Common myeloid progenitor, CD34-positive (primary cell): ENCODE results near the gene SERPINA1.

ENCODE experiments used
- CTCF ChIA-PET: fragments of 350-600 bp; sonication (Branson Sonifier 250); formaldehyde crosslinking; loops from one replicate; lab custom pipeline; 2021; ENCODE audit warnings: antibody characterized with exemption; lab: Charles Lee
- POLR2A ChIA-PET: fragments of 350-600 bp; sonication (Branson Sonifier 250); formaldehyde crosslinking; loops from one replicate; lab custom pipeline; 2021; ENCODE audit warnings: antibody characterized with exemption; lab: Charles Lee
- DNase-seq, 3 donors: peaks; one replicate each; pipeline versions ENCODE4 v3.0.0 to v3.0.0-alpha.2; 2013
- H3K27ac ChIP-seq, 2 experiments: 1 replicate in 1 of 2; 2 replicates in 1 of 2; pipeline ENCODE4 v1.7.0; 2013; ENCODE audit warnings: inconsistent platforms in 2 of 2, low read length in 2 of 2, mild to moderate bottlenecking in 2 of 2, low read depth in 1 of 2, moderate library complexity in 1 of 2; ENCODE audit not compliant: severe bottlenecking in 2 of 2, insufficient read depth in 1 of 2, poor library complexity in 1 of 2
- H3K27me3 ChIP-seq, 5 experiments: replicated peaks in 2 of 5; 1 replicate in 3 of 5; 2 replicates in 2 of 5; pipeline versions ENCODE4 v1.6.1 to v1.7.0; 2013; ENCODE audit warnings: low read length in 4 of 5, mild to moderate bottlenecking in 2 of 5, moderate library complexity in 2 of 5, inconsistent platforms in 1 of 5; ENCODE audit not compliant: insufficient read depth in 5 of 5, control insufficient read depth in 4 of 5
- H3K36me3 ChIP-seq, 4 experiments: 1 replicate in 2 of 4; 2 replicates in 2 of 4; pipeline versions ENCODE4 v1.6.1 to v1.7.0; 2013; ENCODE audit warnings: low read length in 3 of 4, control low read depth in 1 of 4, mild to moderate bottlenecking in 1 of 4; ENCODE audit not compliant: control insufficient read depth in 4 of 4, insufficient read depth in 4 of 4
- H3K4me1 ChIP-seq, 4 experiments: 1 replicate in 3 of 4; 2 replicates in 1 of 4; pipeline versions ENCODE4 v1.6.1 to v1.7.1; 2013; ENCODE audit warnings: low read length in 3 of 4, mild to moderate bottlenecking in 3 of 4, control low read depth in 1 of 4, inconsistent platforms in 1 of 4, moderate library complexity in 1 of 4; ENCODE audit not compliant: control insufficient read depth in 4 of 4, insufficient read depth in 4 of 4; ENCODE audit errors: control extremely low read depth in 1 of 4
- H3K4me3 ChIP-seq, 7 experiments: 1 replicate in 4 of 7; 2 replicates in 3 of 7; pipeline versions ENCODE4 v1.5.1 to v1.7.0; 2013; ENCODE audit warnings: mild to moderate bottlenecking in 7 of 7, low read length in 6 of 7, moderate library complexity in 6 of 7, inconsistent platforms in 2 of 7, low read depth in 2 of 7, control low read depth in 1 of 7; ENCODE audit not compliant: insufficient read depth in 4 of 7, control insufficient read depth in 1 of 7; ENCODE audit errors: extremely low read depth in 1 of 7
- H3K9me3 ChIP-seq, 5 experiments: 1 replicate in 4 of 5; 2 replicates in 1 of 5; pipeline versions ENCODE4 v1.6.1 to v1.7.1; 2013; ENCODE audit warnings: low read length in 4 of 5, mild to moderate bottlenecking in 2 of 5, inconsistent platforms in 1 of 5, low read depth in 1 of 5, moderate library complexity in 1 of 5; ENCODE audit not compliant: control insufficient read depth in 4 of 5, insufficient read depth in 2 of 5; ENCODE audit errors: control extremely low read depth in 1 of 5
- WGBS: methylation state at CpG from one replicate; pipeline ENCODE4 v1.1.5; 2013; ENCODE audit not compliant: insufficient coverage; 5-methylcytosine and 5-hydroxymethylcytosine counted together

Gene SERPINA1

DNA sequence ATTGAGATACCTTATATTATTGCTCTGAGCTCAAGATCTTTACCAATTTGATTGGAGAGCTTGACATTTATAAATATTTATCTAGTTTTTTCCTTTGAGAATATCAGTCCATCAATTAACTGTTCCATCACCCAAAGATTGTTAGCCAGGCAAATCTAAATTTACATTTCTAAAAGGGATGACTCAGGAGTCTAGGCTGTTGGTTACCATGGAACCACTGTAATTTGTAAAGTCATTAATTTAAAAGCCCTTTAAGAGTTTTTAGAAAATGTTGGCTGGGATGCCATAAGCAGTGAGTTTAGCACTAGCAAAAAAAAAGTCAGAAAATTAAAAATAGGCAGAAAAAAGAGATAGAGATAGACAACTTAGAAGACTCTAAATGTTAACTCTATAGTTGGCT lies 19.5 kb upstream of the SERPINA1 start:
- H3K27ac ChIP-seq, result no peak overlapping the region
- DNase-seq, result no peak
- H3K27me3 ChIP-seq, result peaks cover 0 to 3% (median 0%) of the 10 kb centered on the region in 5 experiments
- POLR2A ChIA-PET, result no interaction called here
- CTCF ChIA-PET, result no interaction called here
- H3K9me3 ChIP-seq, result peaks cover 0 to 10% (median 2%) of the 10 kb centered on the region in 5 experiments
- no peaks in the 10 kb centered on the region for H3K4me1 ChIP-seq
- no peak overlapping the region for H3K4me3 ChIP-seq
- no peaks in the 10 kb centered on the region for H3K36me3 ChIP-seq

DNA sequence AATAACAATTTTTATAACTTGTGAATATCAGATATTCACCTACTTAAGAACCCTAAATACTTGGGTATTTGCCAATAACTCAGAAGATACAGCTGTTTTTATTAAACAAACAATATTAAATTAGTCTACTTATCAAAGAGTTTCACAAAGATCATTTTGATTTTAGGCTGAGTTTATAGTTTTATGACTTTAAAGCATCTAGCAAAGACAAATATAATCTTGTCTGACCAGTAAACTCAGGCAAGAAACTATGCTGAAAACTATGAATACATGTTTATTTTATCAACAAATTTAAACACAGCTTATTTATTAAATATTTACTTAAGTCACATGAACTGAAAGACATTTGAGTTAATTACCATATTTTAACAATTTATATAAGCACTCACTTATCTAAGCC lies 18.5 kb upstream of the SERPINA1 start:
- peaks cover 0 to 10% (median 2%) of the 10 kb centered on the region in 5 experiments for H3K9me3 ChIP-seq
- CTCF ChIA-PET, result no interaction called here

DNA sequence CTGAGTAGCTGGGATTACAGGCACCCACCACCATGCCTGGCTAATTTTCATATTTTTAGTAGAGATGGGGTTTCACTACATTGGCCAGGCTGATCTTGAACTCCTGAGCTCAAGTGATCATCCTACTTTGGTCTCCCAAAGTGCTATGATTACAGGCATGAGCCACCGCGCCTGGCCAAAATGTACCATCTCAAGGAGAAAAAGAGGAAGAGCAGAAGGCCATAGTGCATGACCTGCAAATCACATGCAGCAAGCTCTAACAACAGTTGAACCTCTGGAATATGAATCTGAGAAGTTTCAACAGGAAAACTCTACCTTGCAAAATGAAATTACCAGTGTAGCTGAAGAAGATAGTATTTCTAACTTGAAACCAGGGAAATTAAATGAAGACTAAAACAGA lies 17.1 kb upstream of the SERPINA1 start:
- Histone ChIP-seq H3K4me1 (no peaks in the 10 kb centered on the region), H3K4me3 (no peak overlapping the region), H3K36me3 (no peaks in the 10 kb centered on the region), H3K27me3 (peaks cover 0 to 3% (median 0%) of the 10 kb centered on the region in 5 experiments), H3K27ac (no peak overlapping the region), H3K9me3 (peaks cover 0 to 4% (median 2%) of the 10 kb centered on the region in 5 experiments)
- CTCF ChIA-PET, result no interaction called here
- whole genome bisulfite sequencing, result 100% methylated on average over 2 of the region's 2 CpGs
- POLR2A ChIA-PET, result no interaction called here
- no peak for DNase-seq

More for the DNA sequence above, 18.5 kb upstream of the SERPINA1 start:
- peaks cover 0 to 3% (median 0%) of the 10 kb centered on the region in 5 experiments for H3K27me3 ChIP-seq
- no peak overlapping the region for H3K4me3 ChIP-seq
- no peaks in the 10 kb centered on the region for H3K36me3 ChIP-seq
- POLR2A ChIA-PET, result no interaction called here
- no peak for DNase-seq
- H3K4me1 ChIP-seq, result no peaks in the 10 kb centered on the region
- H3K27ac ChIP-seq, result no peak overlapping the region

DNA sequence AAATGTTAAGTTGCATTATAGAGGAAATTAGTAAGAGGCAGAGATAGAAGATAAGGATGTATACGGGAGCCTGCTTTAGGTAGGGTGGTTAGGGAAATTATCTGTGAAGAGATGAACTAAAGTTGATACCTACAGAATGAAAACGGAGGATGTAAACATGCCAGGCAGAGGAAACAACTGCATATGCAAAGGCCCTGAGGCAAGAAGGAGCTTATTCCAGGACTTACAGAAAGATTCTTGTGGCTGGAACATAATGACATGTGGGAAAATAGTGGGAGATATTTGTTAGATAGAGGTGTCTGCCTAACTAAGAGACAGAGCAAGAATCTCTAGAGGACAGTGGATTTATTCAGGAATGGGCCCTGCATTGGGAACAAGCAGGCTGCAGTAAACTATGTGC lies 16.2 kb upstream of the SERPINA1 start:
- H3K4me1 ChIP-seq, result no peaks in the 10 kb centered on the region
- CTCF ChIA-PET, result no interaction called here
- peaks cover 0 to 3% (median 0%) of the 10 kb centered on the region in 5 experiments for H3K27me3 ChIP-seq
- no peak overlapping the region for H3K4me3 ChIP-seq
- H3K36me3 ChIP-seq, result no peaks in the 10 kb centered on the region
- H3K27ac ChIP-seq, result no peak overlapping the region
- POLR2A ChIA-PET, result no interaction called here
- DNase-seq, result no peak
- WGBS, result 96% methylated on average over 2 of the region's 2 CpGs
- peaks cover 0 to 4% (median 2%) of the 10 kb centered on the region in 5 experiments for H3K9me3 ChIP-seq

DNA sequence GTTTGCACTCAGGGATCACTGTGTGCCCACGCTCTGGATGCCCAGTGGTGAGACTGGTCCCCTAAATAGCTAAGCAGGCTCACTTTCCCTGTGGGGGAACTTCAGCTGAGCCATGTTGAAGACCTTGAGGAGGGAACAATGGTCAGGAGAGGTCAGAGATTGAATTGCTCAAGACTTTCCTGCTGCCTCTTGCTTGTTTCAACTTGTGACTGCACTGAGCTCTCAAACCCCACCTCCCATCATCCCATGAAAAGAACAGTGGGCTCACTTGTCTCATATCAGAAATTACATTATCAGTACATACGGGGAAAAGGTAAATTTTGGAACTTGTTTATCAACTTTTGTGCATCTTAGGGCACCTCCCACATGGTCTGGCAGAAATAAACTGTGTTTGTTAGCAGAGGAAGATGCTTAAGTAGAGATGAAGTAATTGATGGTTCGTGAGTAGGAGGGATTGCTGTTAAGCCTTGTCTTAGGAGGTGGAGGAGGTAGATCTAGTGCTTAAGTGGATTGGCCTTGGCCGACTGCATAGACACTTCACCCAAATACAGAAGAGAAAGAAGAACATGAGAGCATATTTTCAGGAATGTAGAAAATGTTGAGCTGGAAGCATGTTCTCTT lies 15.0 kb upstream of the SERPINA1 start:
- 93% methylated on average over 3 of the region's 4 CpGs for WGBS
- POLR2A ChIA-PET, result no interaction called here
- Histone ChIP-seq H3K4me1 (no peaks in the 10 kb centered on the region), H3K4me3 (no peak overlapping the region), H3K36me3 (no peaks in the 10 kb centered on the region), H3K27ac (no peak overlapping the region), H3K9me3 (peaks cover 0 to 4% (median 2%) of the 10 kb centered on the region in 5 experiments), H3K27me3 (peaks cover 0 to 4% (median 2%) of the 10 kb centered on the region in 5 experiments)
- CTCF ChIA-PET, result no interaction called here
- no peak for DNase-seq

DNA sequence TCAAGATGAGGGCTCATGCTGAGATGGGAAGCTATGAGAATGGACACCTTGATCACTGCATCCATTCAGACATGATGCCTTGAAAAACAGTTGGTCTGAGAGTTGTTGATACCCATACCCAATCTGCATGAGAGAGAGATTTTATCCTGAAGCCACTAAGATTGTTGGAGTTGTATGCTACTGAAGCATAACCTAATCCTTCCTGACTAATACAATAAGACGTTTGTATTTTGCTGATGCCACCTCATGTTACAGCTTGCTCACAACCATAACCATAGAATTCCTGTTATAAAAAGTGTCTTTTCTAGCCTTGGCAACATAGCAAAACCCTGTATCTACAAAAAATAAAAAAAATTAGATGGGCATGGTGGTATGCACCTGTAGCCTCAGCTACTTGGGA lies 12.7 kb upstream of the SERPINA1 start:
- no peaks in the 10 kb centered on the region for H3K4me1 ChIP-seq
- CTCF ChIA-PET, result no interaction called here

DNA sequence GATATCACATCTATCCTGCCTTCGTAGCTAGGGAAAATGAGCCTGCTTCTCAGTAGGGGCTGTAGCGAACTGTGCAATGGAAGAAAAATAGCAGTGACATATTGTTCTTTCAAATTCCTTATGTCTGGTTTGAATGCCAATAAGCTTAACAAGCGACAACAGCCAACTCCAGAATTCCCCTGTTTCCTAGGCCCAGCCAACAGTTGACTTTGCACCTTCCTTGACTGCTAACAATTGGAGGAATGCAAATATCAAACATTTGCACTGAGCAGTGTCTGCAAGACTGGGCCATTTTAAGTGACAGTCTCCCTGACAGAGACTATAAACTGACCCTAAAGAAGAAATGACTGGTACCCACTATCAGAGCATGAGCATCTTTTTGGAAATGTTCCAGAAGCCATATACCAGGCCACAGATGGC lies 12.0 kb upstream of the SERPINA1 start:
- POLR2A ChIA-PET, result no interaction called here
- DNase-seq, result no peak
- Histone ChIP-seq H3K27ac (no peak overlapping the region), H3K27me3 (peaks cover 0 to 18% (median 9%) of the 10 kb centered on the region in 5 experiments), H3K36me3 (no peaks in the 10 kb centered on the region), H3K9me3 (peaks cover 0 to 2% (median 0%) of the 10 kb centered on the region in 5 experiments), H3K4me3 (no peak overlapping the region), H3K4me1 (no peaks in the 10 kb centered on the region)
- CTCF ChIA-PET, result no interaction called here
- 97% methylated on average over 3 of the region's 3 CpGs for WGBS

More for the DNA sequence above, 12.7 kb upstream of the SERPINA1 start:
- WGBS, result no CpG with 5 or more reads among the region's 1 CpG
- H3K4me3 ChIP-seq, result no peak overlapping the region
- no peak for DNase-seq
- POLR2A ChIA-PET, result no interaction called here
- no peaks in the 10 kb centered on the region for H3K36me3 ChIP-seq
- H3K9me3 ChIP-seq, result peaks cover 0 to 2% (median 0%) of the 10 kb centered on the region in 5 experiments
- H3K27ac ChIP-seq, result no peak overlapping the region
- H3K27me3 ChIP-seq, result peaks cover 0 to 15% (median 8%) of the 10 kb centered on the region in 5 experiments
